CD14-positive monocyte (primary cell): Measurements from ENCODE around the gene SMARCB1. TPM values are rescaled to one million over a fixed set of nuclear protein-coding genes. Genes with fewer than 3 reads are reported as not detected.

ENCODE experiments used
- DNase-seq, 3 donors: peaks; one replicate each; pipeline ENCODE4 v3.0.0-alpha.2; 2011 to 2022
- H2AFZ ChIP-seq: 2 replicates; pipeline ENCODE4 v1.6.0; 2012; ENCODE audit warnings: mild to moderate bottlenecking, low read depth, low read length, inconsistent platforms; ENCODE audit not compliant: insufficient read depth, poor library complexity, severe bottlenecking
- H3K27ac ChIP-seq, 2 donors: 1 replicate in 1 of 2; 2 replicates in 1 of 2; pipeline ENCODE4 v1.5.1; 2012 to 2013; ENCODE audit warnings: low read length in 2 of 2, control low read depth in 1 of 2, inconsistent platforms in 1 of 2, low read depth in 1 of 2, mild to moderate bottlenecking in 1 of 2
- H3K27me3 ChIP-seq, 2 donors: one replicate each; pipeline versions ENCODE4 v1.6.0 to v1.6.1; 2011 to 2013; ENCODE audit warnings: low read length in 2 of 2; ENCODE audit not compliant: control insufficient read depth in 2 of 2, insufficient read depth in 2 of 2
- H3K36me3 ChIP-seq, 2 donors: replicated peaks in 1 of 2; 1 replicate in 1 of 2; 2 replicates in 1 of 2; pipeline versions ENCODE4 v1.5.1 to v1.6.1; 2012 to 2013; ENCODE audit warnings: low read length in 2 of 2, control low read depth in 1 of 2, inconsistent platforms in 1 of 2, mild to moderate bottlenecking in 1 of 2; ENCODE audit not compliant: insufficient read depth in 2 of 2, control insufficient read depth in 1 of 2
- H3K4me1 ChIP-seq, 2 donors: 1 replicate in 1 of 2; 2 replicates in 1 of 2; pipeline versions ENCODE4 v1.5.1 to v1.6.1; 2012 to 2013; ENCODE audit warnings: low read length in 2 of 2, control low read depth in 1 of 2, inconsistent platforms in 1 of 2, mild to moderate bottlenecking in 1 of 2, moderate library complexity in 1 of 2; ENCODE audit not compliant: insufficient read depth in 2 of 2, control insufficient read depth in 1 of 2
- H3K4me2 ChIP-seq: replicated peaks from 2 replicates; pipeline ENCODE3; 2012; ENCODE audit warnings: low read length, moderate library complexity, mild to moderate bottlenecking; ENCODE audit not compliant: poor library complexity, severe bottlenecking; ENCODE audit errors: extremely low read depth
- H3K4me3 ChIP-seq, 3 experiments: fragments of 200-600 bp in 1 of 3; sonication (generic) in 1 of 3; replicated peaks in 1 of 3; 1 replicate in 2 of 3; 2 replicates in 1 of 3; pipeline ENCODE4 v1.5.1; 2011 to 2013; ENCODE audit warnings: low read length in 3 of 3, mild to moderate bottlenecking in 3 of 3, control low read depth in 2 of 3, low read depth in 2 of 3, inconsistent platforms in 1 of 3, moderate library complexity in 1 of 3
- H3K79me2 ChIP-seq: 2 replicates; pipeline ENCODE4 v1.6.0; 2012; ENCODE audit warnings: mild to moderate bottlenecking, control low read depth, inconsistent platforms, low read length, moderate library complexity; ENCODE audit not compliant: insufficient read depth
- H3K9ac ChIP-seq: 2 replicates; pipeline ENCODE4 v1.6.0; 2017; ENCODE audit warnings: low read length, mild to moderate bottlenecking; ENCODE audit not compliant: insufficient read depth, poor library complexity, severe bottlenecking
- H3K9me3 ChIP-seq, 2 donors: replicated peaks in 1 of 2; 1 replicate in 1 of 2; 2 replicates in 1 of 2; pipeline versions ENCODE4 v1.5.1 to v1.6.1; 2012 to 2013; ENCODE audit warnings: low read length in 2 of 2, control low read depth in 1 of 2; ENCODE audit not compliant: control insufficient read depth in 1 of 2, insufficient read depth in 1 of 2
- H4K20me1 ChIP-seq: 2 replicates; pipeline ENCODE4 v1.6.0; 2012; ENCODE audit warnings: mild to moderate bottlenecking, low read length, control low read depth, moderate library complexity; ENCODE audit not compliant: insufficient read depth
- H3K27ac Mint-ChIP-seq, 7 donors: one replicate each; pipeline ENCODE4 v1.8.0; 2020; ENCODE audit warnings: mild to moderate bottlenecking in 7 of 7, mixed read lengths in 7 of 7, moderate library complexity in 6 of 7, inconsistent platforms in 2 of 7
- H3K27me3 Mint-ChIP-seq, 3 donors: one replicate each; pipeline ENCODE4 v1.8.0; 2021 to 2022; ENCODE audit warnings: low read depth in 3 of 3, mild to moderate bottlenecking in 3 of 3, mixed read lengths in 3 of 3, moderate library complexity in 3 of 3, inconsistent platforms in 1 of 3
- H3K36me3 Mint-ChIP-seq, 2 donors: one replicate each; pipeline ENCODE4 v1.8.0; 2020; ENCODE audit warnings: mixed read lengths in 2 of 2, inconsistent platforms in 1 of 2, mild to moderate bottlenecking in 1 of 2
- H3K4me1 Mint-ChIP-seq: one replicate; pipeline ENCODE4 v1.8.0; 2020; ENCODE audit warnings: mild to moderate bottlenecking, mixed read lengths
- H3K4me3 Mint-ChIP-seq, 2 donors: one replicate each; pipeline ENCODE4 v1.8.0; 2020; ENCODE audit warnings: mild to moderate bottlenecking in 2 of 2, mixed read lengths in 2 of 2, moderate library complexity in 1 of 2
- H3K9me3 Mint-ChIP-seq, 7 donors: one replicate each; pipeline ENCODE4 v1.8.0; 2020 to 2022; ENCODE audit warnings: mixed read lengths in 7 of 7, mild to moderate bottlenecking in 6 of 7, moderate library complexity in 6 of 7, inconsistent platforms in 2 of 7
- WGBS: methylation state at CpG from one replicate; pipeline ENCODE4 v1.1.5; 2013; ENCODE audit warnings: missing lambda C conversion rate; ENCODE audit not compliant: insufficient coverage; 5-methylcytosine and 5-hydroxymethylcytosine counted together
- intact Hi-C, 2 donors: fragments of 100-400 bp; cut with micrococcal nuclease; formaldehyde crosslinking; loops; one replicate each; pipeline versions ENCODE4 v1.15.0 to v1.15.1; 2023
- polyA plus RNA-seq, 3 donors: library from polyadenylated mRNA; depleted of rRNA in 1 of 3; unstranded in 2 of 3; stranded (reverse) in 1 of 3; fragments of 300-500 nt in 2 of 3; fragments of >200 nt in 1 of 3; fragmentation: Illumina TruSeq in 2 of 3; gene quantifications; 1 replicate in 2 of 3; 2 replicates in 1 of 3; pipeline ENCODE4 v1.2.3, GENCODE V29; 2012 to 2021
- TF ChIP-seq, protein P1 (sequence below): fragments of 200-600 bp; IDR thresholded peaks from one replicate; pipeline ENCODE4 v1.8.0; 2022; ENCODE audit warnings: antibody characterized with exemption, mild to moderate bottlenecking

The SMARCB1 gene
- polyA plus RNA-seq, 3 donors: 30.3 to 71.8 (median 31.5) TPM

GRCh38 chr22:23754980-23755636, 31.7 kb upstream of the SMARCB1 start:
- Histone ChIP-seq H3K4me3 (no peak overlapping the region), H3K9ac (no peak overlapping the region), H3K27me3 (no peaks in the 10 kb centered on the region), H3K27ac (no peak overlapping the region), H3K36me3 (no peaks in the 10 kb centered on the region), H4K20me1 (no peaks in the 10 kb centered on the region), H2AFZ (no peak overlapping the region), H3K9me3 (no peaks in the 10 kb centered on the region), H3K4me1 (peaks cover 16 to 19% of the 10 kb centered on the region in 2 donors), H3K4me2 (no peak overlapping the region), H3K79me2 (no peaks in the 10 kb centered on the region)
- Mint-ChIP-seq H3K27ac (peak overlapping the region in 1 of 7 donors; percentile 28), H3K4me3 (no peak overlapping the region), H3K9me3 (peaks cover 0 to 2% (median 0%) of the 10 kb centered on the region in 7 donors), H3K4me1 (peaks cover 16% of the 10 kb centered on the region), H3K27me3 (peaks cover 0 to 3% (median 2%) of the 10 kb centered on the region in 3 donors), H3K36me3 (no peaks in the 10 kb centered on the region)
- DNase-seq: no peak
- intact Hi-C loops: no loop called here
- WGBS: 100% methylated on average over 2 of the region's 6 CpGs
- TF ChIP-seq, protein P1, sequence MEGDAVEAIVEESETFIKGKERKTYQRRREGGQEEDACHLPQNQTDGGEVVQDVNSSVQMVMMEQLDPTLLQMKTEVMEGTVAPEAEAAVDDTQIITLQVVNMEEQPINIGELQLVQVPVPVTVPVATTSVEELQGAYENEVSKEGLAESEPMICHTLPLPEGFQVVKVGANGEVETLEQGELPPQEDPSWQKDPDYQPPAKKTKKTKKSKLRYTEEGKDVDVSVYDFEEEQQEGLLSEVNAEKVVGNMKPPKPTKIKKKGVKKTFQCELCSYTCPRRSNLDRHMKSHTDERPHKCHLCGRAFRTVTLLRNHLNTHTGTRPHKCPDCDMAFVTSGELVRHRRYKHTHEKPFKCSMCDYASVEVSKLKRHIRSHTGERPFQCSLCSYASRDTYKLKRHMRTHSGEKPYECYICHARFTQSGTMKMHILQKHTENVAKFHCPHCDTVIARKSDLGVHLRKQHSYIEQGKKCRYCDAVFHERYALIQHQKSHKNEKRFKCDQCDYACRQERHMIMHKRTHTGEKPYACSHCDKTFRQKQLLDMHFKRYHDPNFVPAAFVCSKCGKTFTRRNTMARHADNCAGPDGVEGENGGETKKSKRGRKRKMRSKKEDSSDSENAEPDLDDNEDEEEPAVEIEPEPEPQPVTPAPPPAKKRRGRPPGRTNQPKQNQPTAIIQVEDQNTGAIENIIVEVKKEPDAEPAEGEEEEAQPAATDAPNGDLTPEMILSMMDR: no peak

GRCh38 chr22:23755711-23756110, 31.1 kb upstream of the SMARCB1 start:
- no peak overlapping the region for H3K4me3 ChIP-seq
- no peak overlapping the region for H3K4me3 Mint-ChIP-seq
- no peak for DNase-seq
- no peaks in the 10 kb centered on the region for H3K79me2 ChIP-seq
- intact Hi-C loops: no loop called here
- peaks cover 10 to 13% of the 10 kb centered on the region in 2 donors for H3K4me1 ChIP-seq
- H4K20me1 ChIP-seq: no peaks in the 10 kb centered on the region
- H3K27me3 ChIP-seq: no peaks in the 10 kb centered on the region
- WGBS: 89% methylated on average over 7 of the region's 8 CpGs
- no peak overlapping the region for H3K27ac ChIP-seq
- H3K4me2 ChIP-seq: no peak overlapping the region
- peaks cover 0 to 2% (median 0%) of the 10 kb centered on the region in 7 donors for H3K9me3 Mint-ChIP-seq
- H3K36me3 Mint-ChIP-seq: no peaks in the 10 kb centered on the region
- H3K9me3 ChIP-seq: no peaks in the 10 kb centered on the region
- no peaks in the 10 kb centered on the region for H3K36me3 ChIP-seq
- peaks cover 0 to 3% (median 2%) of the 10 kb centered on the region in 3 donors for H3K27me3 Mint-ChIP-seq
- H3K4me1 Mint-ChIP-seq: peaks cover 12% of the 10 kb centered on the region
- H2AFZ ChIP-seq: no peak overlapping the region
- no peak overlapping the region for H3K9ac ChIP-seq
- TF ChIP-seq, protein P1: no peak
- no peak overlapping the region for H3K27ac Mint-ChIP-seq
